Keratinocyte (primary cell): ENCODE measurements around the gene CD63. TPM values are rescaled to one million over a fixed set of nuclear protein-coding genes. Genes with fewer than 3 reads are reported as not detected.
A peak's percentile ranks its signal among the peaks of the same experiment; 100 is the strongest.

Experiments used
- DNase-seq: peaks from one replicate; pipeline ENCODE4 v3.0.0-alpha.2; 2011; ENCODE audit warnings: low read depth, missing footprints, low spot score
- FAIRE-seq: peaks from 2 replicates; lab custom pipeline; 2011; peaks lifted over from hg19 to GRCh38; lab: Jason Lieb, UNC
- H2AFZ ChIP-seq: 2 replicates; pipeline ENCODE4 v1.6.0; 2012; ENCODE audit warnings: low read length, control low read depth, inconsistent platforms; ENCODE audit not compliant: control insufficient read depth
- H3K27ac ChIP-seq: 2 replicates; pipeline ENCODE4 v1.5.1; 2011; ENCODE audit warnings: low read length; ENCODE audit not compliant: control insufficient read depth, insufficient read depth
- H3K27me3 ChIP-seq: 3 replicates; pipeline ENCODE4 v1.6.0; 2011; ENCODE audit warnings: low read length; ENCODE audit not compliant: control insufficient read depth, insufficient read depth; ENCODE audit errors: extremely low read depth
- H3K36me3 ChIP-seq, 2 experiments: 2 replicates in 1 of 2; 3 replicates in 1 of 2; pipeline ENCODE4 v1.5.1; 2011; ENCODE audit warnings: low read length in 2 of 2, mild to moderate bottlenecking in 1 of 2; ENCODE audit not compliant: control insufficient read depth in 2 of 2, insufficient read depth in 2 of 2; ENCODE audit errors: extremely low read depth in 1 of 2
- H3K4me1 ChIP-seq: 3 replicates; pipeline ENCODE4 v1.5.1; 2011; ENCODE audit warnings: low read length; ENCODE audit not compliant: control insufficient read depth, insufficient read depth; ENCODE audit errors: extremely low read depth
- H3K4me2 ChIP-seq: 3 replicates; pipeline ENCODE4 v1.6.0; 2011; ENCODE audit warnings: low read depth, low read length; ENCODE audit not compliant: control insufficient read depth, insufficient read depth; ENCODE audit errors: extremely low read depth
- H3K4me3 ChIP-seq, 3 experiments: fragments of 200-600 bp in 1 of 3; sonication (generic) in 1 of 3; 2 replicates in 2 of 3; 3 replicates in 1 of 3; pipeline ENCODE4 v1.5.1; 2011 to 2016; ENCODE audit warnings: low read length in 3 of 3, mild to moderate bottlenecking in 3 of 3, control low read depth in 2 of 3, inconsistent platforms in 1 of 3, low read depth in 1 of 3, mixed read lengths in 1 of 3, mixed run types in 1 of 3, moderate library complexity in 1 of 3; ENCODE audit not compliant: control insufficient read depth in 2 of 3, insufficient read depth in 2 of 3; ENCODE audit errors: extremely low read depth in 1 of 3
- H3K79me2 ChIP-seq: 2 replicates; pipeline ENCODE4 v1.6.0; 2012; ENCODE audit warnings: low read length; ENCODE audit not compliant: control insufficient read depth, insufficient read depth
- H3K9ac ChIP-seq: 3 replicates; pipeline ENCODE4 v1.6.0; 2011; ENCODE audit warnings: low read length; ENCODE audit not compliant: control insufficient read depth, insufficient read depth; ENCODE audit errors: extremely low read depth
- H3K9me1 ChIP-seq: 3 replicates; pipeline ENCODE4 v1.6.0; 2011; ENCODE audit warnings: low read length; ENCODE audit not compliant: control insufficient read depth, insufficient read depth; ENCODE audit errors: extremely low read depth
- H3K9me3 ChIP-seq: 2 replicates; pipeline ENCODE4 v1.5.1; 2012; ENCODE audit warnings: low read depth, low read length; ENCODE audit not compliant: control insufficient read depth
- H4K20me1 ChIP-seq: 3 replicates; pipeline ENCODE4 v1.6.0; 2011; ENCODE audit warnings: low read length; ENCODE audit not compliant: control insufficient read depth, insufficient read depth; ENCODE audit errors: extremely low read depth
- EZH2 ChIP-seq: IDR thresholded peaks from one replicate; pipeline ENCODE4 v1.6.1; 2012; ENCODE audit warnings: inconsistent platforms, mild to moderate bottlenecking, low read length, moderate library complexity
- dilution Hi-C: fragments of 300-500 bp; cut with MboI; formaldehyde crosslinking; loops from one replicate; pipeline ENCODE4 v1.7.0; 2020; ENCODE audit warnings: low sequenced_read_pairs; ENCODE audit not compliant: extremely low pct_ligation_motif_present
- polyA plus RNA-seq, 5 experiments: library from polyadenylated mRNA; depleted of rRNA in 3 of 5; stranded (reverse) in 3 of 5; stranded (forward) in 1 of 5; unstranded in 1 of 5; fragments of >200 nt; gene quantifications; 1 replicate in 1 of 5; 2 replicates in 3 of 5; 3 replicates in 1 of 5; pipeline versions ENCODE4 v1.2.1 to v1.2.3, GENCODE V29; 2011 to 2012; ENCODE audit warnings: missing spikeins in 2 of 5, low read depth in 1 of 5, low replicate concordance in 1 of 5
- TF ChIP-seq, protein P1 (sequence below), 3 experiments: IDR thresholded peaks in 1 of 3; conservative IDR thresholded peaks in 1 of 3; optimal IDR thresholded peaks in 1 of 3; 2 replicates in 2 of 3; 3 replicates in 1 of 3; pipeline versions ENCODE3 to v1.5.1; 2011; ENCODE audit warnings: low read length in 3 of 3, mild to moderate bottlenecking in 3 of 3, moderate library complexity in 2 of 3, control low read depth in 1 of 3, inconsistent platforms in 1 of 3; ENCODE audit not compliant: insufficient read depth in 2 of 3; ENCODE audit errors: extremely low read depth in 1 of 3

Gene CD63
- polyA plus RNA-seq, 1 donor (not counting 4 experiments of a cell fraction or from before 2014, with no cell fraction given) = 749 TPM

DNA sequence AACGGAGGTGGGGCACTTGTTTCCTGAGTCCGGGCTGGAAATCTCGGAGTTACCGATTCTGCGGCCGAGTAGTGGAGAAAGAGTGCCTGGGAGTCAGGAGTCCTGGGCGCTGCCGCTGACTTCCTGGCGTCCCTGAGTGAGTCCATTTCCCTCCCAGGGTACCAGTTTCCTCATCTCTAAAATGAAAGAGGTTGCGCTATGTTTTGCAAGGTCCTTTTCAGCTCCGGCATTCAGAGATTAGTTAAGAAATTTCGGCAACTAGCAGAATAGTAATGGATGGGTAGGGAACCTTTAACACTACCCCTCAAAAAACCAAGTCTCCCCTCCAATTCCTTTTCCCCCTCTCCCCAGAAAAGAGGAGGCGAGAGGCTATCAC, 12.2 kb downstream of the CD63 start:
- H3K4me2 ChIP-seq = peak overlapping the region; percentile 71
- no peaks in the 10 kb centered on the region for H4K20me1 ChIP-seq
- H3K9me3 ChIP-seq = no peaks in the 10 kb centered on the region
- H3K27ac ChIP-seq = peak overlapping the region; percentile 87
- peaks cover 7% of the 10 kb centered on the region for H3K27me3 ChIP-seq
- H3K9ac ChIP-seq = peak overlapping the region; percentile 87
- H3K4me3 ChIP-seq = peak overlapping the region; percentile 45 to 76 (median 72)
- H3K9me1 ChIP-seq = no peaks in the 10 kb centered on the region
- TF ChIP-seq, protein P1, sequence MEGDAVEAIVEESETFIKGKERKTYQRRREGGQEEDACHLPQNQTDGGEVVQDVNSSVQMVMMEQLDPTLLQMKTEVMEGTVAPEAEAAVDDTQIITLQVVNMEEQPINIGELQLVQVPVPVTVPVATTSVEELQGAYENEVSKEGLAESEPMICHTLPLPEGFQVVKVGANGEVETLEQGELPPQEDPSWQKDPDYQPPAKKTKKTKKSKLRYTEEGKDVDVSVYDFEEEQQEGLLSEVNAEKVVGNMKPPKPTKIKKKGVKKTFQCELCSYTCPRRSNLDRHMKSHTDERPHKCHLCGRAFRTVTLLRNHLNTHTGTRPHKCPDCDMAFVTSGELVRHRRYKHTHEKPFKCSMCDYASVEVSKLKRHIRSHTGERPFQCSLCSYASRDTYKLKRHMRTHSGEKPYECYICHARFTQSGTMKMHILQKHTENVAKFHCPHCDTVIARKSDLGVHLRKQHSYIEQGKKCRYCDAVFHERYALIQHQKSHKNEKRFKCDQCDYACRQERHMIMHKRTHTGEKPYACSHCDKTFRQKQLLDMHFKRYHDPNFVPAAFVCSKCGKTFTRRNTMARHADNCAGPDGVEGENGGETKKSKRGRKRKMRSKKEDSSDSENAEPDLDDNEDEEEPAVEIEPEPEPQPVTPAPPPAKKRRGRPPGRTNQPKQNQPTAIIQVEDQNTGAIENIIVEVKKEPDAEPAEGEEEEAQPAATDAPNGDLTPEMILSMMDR (optimal IDR thresholded peaks at IDR 0.05 in 1 of 3, IDR thresholded peaks at IDR 0.05 in 1 of 3, conservative IDR thresholded peaks at IDR 0.05 in 1 of 3; ENCODE audit: extremely low read depth in 1 of 3, insufficient read depth in 2 of 3, low read length in 3 of 3) = no peak
- FAIRE-seq (no peak), DNase-seq (no peak)
- dilution Hi-C loops = no loop called here
- peak overlapping the region; percentile 95 for H2AFZ ChIP-seq
- H3K36me3 ChIP-seq = no peaks in the 10 kb centered on the region
- H3K4me1 ChIP-seq = peaks cover 41% of the 10 kb centered on the region
- H3K79me2 ChIP-seq = no peaks in the 10 kb centered on the region

DNA sequence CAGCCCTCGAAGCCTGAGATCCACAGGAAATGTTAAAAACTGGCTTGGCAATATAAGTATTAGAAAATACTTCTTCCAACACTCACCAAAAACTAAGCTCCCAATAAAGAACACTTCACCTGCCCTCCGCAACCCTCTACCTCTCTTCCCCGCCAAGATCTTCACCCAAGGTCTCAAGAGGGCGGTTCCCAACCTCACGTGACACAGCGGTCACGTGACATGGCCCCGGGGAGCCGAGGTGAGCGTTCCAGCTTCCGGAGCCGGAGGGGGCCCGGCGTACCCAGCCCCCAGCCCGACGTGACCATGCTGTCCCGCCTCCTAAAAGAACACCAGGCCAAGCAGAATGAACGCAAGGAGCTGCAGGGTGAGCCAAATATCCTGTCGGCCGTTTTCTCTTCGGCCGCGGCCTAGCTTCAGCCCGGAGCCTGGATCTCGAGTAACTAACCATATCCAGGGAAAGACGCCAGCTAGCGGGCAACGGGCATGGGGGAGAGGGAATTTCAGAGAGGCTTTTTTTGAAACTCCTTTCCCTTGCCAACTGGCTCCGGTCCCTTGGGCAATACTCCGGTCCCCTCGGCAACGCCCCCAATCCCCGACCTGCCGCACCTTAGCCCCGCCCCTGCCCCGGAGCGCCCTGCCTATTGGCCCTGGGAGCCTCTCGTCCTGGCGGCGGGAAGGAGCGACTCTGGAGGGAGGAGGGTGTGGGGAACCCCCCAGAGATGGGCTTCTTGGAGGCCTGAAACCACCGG, 12.8 kb downstream of the CD63 start, which contains the start of gene BLOC1S1:
Gene BLOC1S1 (plus strand): TSS at position 214 of the 749 bp plus-strand sequence. CDS start 6 bp downstream, at position 220.
- DNase-seq (peak; percentile 73), FAIRE-seq (no peak)
- dilution Hi-C loops = no loop called here
- peaks cover 8% of the 10 kb centered on the region for H3K27me3 ChIP-seq
- TF ChIP-seq, protein P1 (optimal IDR thresholded peaks at IDR 0.05 in 1 of 3, IDR thresholded peaks at IDR 0.05 in 1 of 3, conservative IDR thresholded peaks at IDR 0.05 in 1 of 3; ENCODE audit: extremely low read depth in 1 of 3, insufficient read depth in 2 of 3, low read length in 3 of 3) = no peak
- TF ChIP-seq EZH2 = no peak
- H3K9me1 ChIP-seq = no peaks in the 10 kb centered on the region
- H3K27ac ChIP-seq = peak within 1 kb of the TSS; percentile 87
- peak within 1 kb of the TSS; percentile 71 for H3K4me2 ChIP-seq
- peak within 1 kb of the TSS; percentile 95 for H2AFZ ChIP-seq
- no peaks in the 10 kb centered on the region for H3K9me3 ChIP-seq
- H3K36me3 ChIP-seq = no peaks in the 10 kb centered on the region
- peaks cover 36% of the 10 kb centered on the region for H3K4me1 ChIP-seq
- H4K20me1 ChIP-seq = no peaks in the 10 kb centered on the region
- peak within 1 kb of the TSS; percentile 87 for H3K9ac ChIP-seq
- no peaks in the 10 kb centered on the region for H3K79me2 ChIP-seq
- H3K4me3 ChIP-seq = peak within 1 kb of the TSS; percentile 45 to 76 (median 72)
